CD14-positive monocyte (primary cell): ENCODE measurements around the gene RPGRIP1L. TPM values are rescaled to one million over a fixed set of nuclear protein-coding genes. Genes with fewer than 3 reads are reported as not detected.

Experiments
- DNase-seq, 3 donors: peaks; one replicate each; pipeline ENCODE4 v3.0.0-alpha.2; 2011 to 2022
- H2AFZ ChIP-seq: 2 replicates; pipeline ENCODE4 v1.6.0; 2012; ENCODE audit warnings: mild to moderate bottlenecking, low read depth, low read length, inconsistent platforms; ENCODE audit not compliant: insufficient read depth, poor library complexity, severe bottlenecking
- H3K27ac ChIP-seq, 2 donors: 1 replicate in 1 of 2; 2 replicates in 1 of 2; pipeline ENCODE4 v1.5.1; 2012 to 2013; ENCODE audit warnings: low read length in 2 of 2, control low read depth in 1 of 2, inconsistent platforms in 1 of 2, low read depth in 1 of 2, mild to moderate bottlenecking in 1 of 2
- H3K27me3 ChIP-seq, 2 donors: one replicate each; pipeline versions ENCODE4 v1.6.0 to v1.6.1; 2011 to 2013; ENCODE audit warnings: low read length in 2 of 2; ENCODE audit not compliant: control insufficient read depth in 2 of 2, insufficient read depth in 2 of 2
- H3K36me3 ChIP-seq, 2 donors: replicated peaks in 1 of 2; 1 replicate in 1 of 2; 2 replicates in 1 of 2; pipeline versions ENCODE4 v1.5.1 to v1.6.1; 2012 to 2013; ENCODE audit warnings: low read length in 2 of 2, control low read depth in 1 of 2, inconsistent platforms in 1 of 2, mild to moderate bottlenecking in 1 of 2; ENCODE audit not compliant: insufficient read depth in 2 of 2, control insufficient read depth in 1 of 2
- H3K4me1 ChIP-seq, 2 donors: 1 replicate in 1 of 2; 2 replicates in 1 of 2; pipeline versions ENCODE4 v1.5.1 to v1.6.1; 2012 to 2013; ENCODE audit warnings: low read length in 2 of 2, control low read depth in 1 of 2, inconsistent platforms in 1 of 2, mild to moderate bottlenecking in 1 of 2, moderate library complexity in 1 of 2; ENCODE audit not compliant: insufficient read depth in 2 of 2, control insufficient read depth in 1 of 2
- H3K4me2 ChIP-seq: replicated peaks from 2 replicates; pipeline ENCODE3; 2012; ENCODE audit warnings: low read length, moderate library complexity, mild to moderate bottlenecking; ENCODE audit not compliant: poor library complexity, severe bottlenecking; ENCODE audit errors: extremely low read depth
- H3K4me3 ChIP-seq, 3 experiments: fragments of 200-600 bp in 1 of 3; sonication (generic) in 1 of 3; replicated peaks in 1 of 3; 1 replicate in 2 of 3; 2 replicates in 1 of 3; pipeline ENCODE4 v1.5.1; 2011 to 2013; ENCODE audit warnings: low read length in 3 of 3, mild to moderate bottlenecking in 3 of 3, control low read depth in 2 of 3, low read depth in 2 of 3, inconsistent platforms in 1 of 3, moderate library complexity in 1 of 3
- H3K79me2 ChIP-seq: 2 replicates; pipeline ENCODE4 v1.6.0; 2012; ENCODE audit warnings: mild to moderate bottlenecking, control low read depth, inconsistent platforms, low read length, moderate library complexity; ENCODE audit not compliant: insufficient read depth
- H3K9ac ChIP-seq: 2 replicates; pipeline ENCODE4 v1.6.0; 2017; ENCODE audit warnings: low read length, mild to moderate bottlenecking; ENCODE audit not compliant: insufficient read depth, poor library complexity, severe bottlenecking
- H3K9me3 ChIP-seq, 2 donors: replicated peaks in 1 of 2; 1 replicate in 1 of 2; 2 replicates in 1 of 2; pipeline versions ENCODE4 v1.5.1 to v1.6.1; 2012 to 2013; ENCODE audit warnings: low read length in 2 of 2, control low read depth in 1 of 2; ENCODE audit not compliant: control insufficient read depth in 1 of 2, insufficient read depth in 1 of 2
- H4K20me1 ChIP-seq: 2 replicates; pipeline ENCODE4 v1.6.0; 2012; ENCODE audit warnings: mild to moderate bottlenecking, low read length, control low read depth, moderate library complexity; ENCODE audit not compliant: insufficient read depth
- H3K27ac Mint-ChIP-seq, 7 donors: one replicate each; pipeline ENCODE4 v1.8.0; 2020; ENCODE audit warnings: mild to moderate bottlenecking in 7 of 7, mixed read lengths in 7 of 7, moderate library complexity in 6 of 7, inconsistent platforms in 2 of 7
- H3K27me3 Mint-ChIP-seq, 3 donors: one replicate each; pipeline ENCODE4 v1.8.0; 2021 to 2022; ENCODE audit warnings: low read depth in 3 of 3, mild to moderate bottlenecking in 3 of 3, mixed read lengths in 3 of 3, moderate library complexity in 3 of 3, inconsistent platforms in 1 of 3
- H3K36me3 Mint-ChIP-seq, 2 donors: one replicate each; pipeline ENCODE4 v1.8.0; 2020; ENCODE audit warnings: mixed read lengths in 2 of 2, inconsistent platforms in 1 of 2, mild to moderate bottlenecking in 1 of 2
- H3K4me1 Mint-ChIP-seq: one replicate; pipeline ENCODE4 v1.8.0; 2020; ENCODE audit warnings: mild to moderate bottlenecking, mixed read lengths
- H3K4me3 Mint-ChIP-seq, 2 donors: one replicate each; pipeline ENCODE4 v1.8.0; 2020; ENCODE audit warnings: mild to moderate bottlenecking in 2 of 2, mixed read lengths in 2 of 2, moderate library complexity in 1 of 2
- H3K9me3 Mint-ChIP-seq, 7 donors: one replicate each; pipeline ENCODE4 v1.8.0; 2020 to 2022; ENCODE audit warnings: mixed read lengths in 7 of 7, mild to moderate bottlenecking in 6 of 7, moderate library complexity in 6 of 7, inconsistent platforms in 2 of 7
- CTCF ChIP-seq: fragments of 200-600 bp; IDR thresholded peaks from one replicate; pipeline ENCODE4 v1.8.0; 2022; ENCODE audit warnings: antibody characterized with exemption, mild to moderate bottlenecking
- WGBS: methylation state at CpG from one replicate; pipeline ENCODE4 v1.1.5; 2013; ENCODE audit warnings: missing lambda C conversion rate; ENCODE audit not compliant: insufficient coverage; 5-methylcytosine and 5-hydroxymethylcytosine counted together
- intact Hi-C, 2 donors: fragments of 100-400 bp; cut with micrococcal nuclease; formaldehyde crosslinking; loops; one replicate each; pipeline versions ENCODE4 v1.15.0 to v1.15.1; 2023
- polyA minus RNA-seq: library from RNA; depleted of rRNA, polyadenylated mRNA; stranded (reverse); fragments of >200 nt; gene quantifications from 2 replicates; pipeline ENCODE4 v1.2.3, GENCODE V29; 2012
- polyA plus RNA-seq, 3 donors: library from polyadenylated mRNA; depleted of rRNA in 1 of 3; unstranded in 2 of 3; stranded (reverse) in 1 of 3; fragments of 300-500 nt in 2 of 3; fragments of >200 nt in 1 of 3; fragmentation: Illumina TruSeq in 2 of 3; gene quantifications; 1 replicate in 2 of 3; 2 replicates in 1 of 3; pipeline ENCODE4 v1.2.3, GENCODE V29; 2012 to 2021
- total RNA-seq, 12 experiments: library from RNA in 1 of 12; stranded (reverse) in 1 of 12; fragments of 120-200 nt in 1 of 12; gene quantifications; one replicate each; pipeline ENCODE4 v1.2.4 and lab custom pipeline; 2013 to 2026; ENCODE audit warnings: mixed read lengths in 6 of 12, inconsistent platforms in 1 of 12

Gene RPGRIP1L
- 0.31 TPM for total RNA-seq (2013)
- polyA plus RNA-seq (under 1 TPM in 2 of 3 donors, not detected in 1; 0.11 to 0.18 TPM), polyA minus RNA-seq (0.14 and 0.16 TPM in 2 replicates), total RNA-seq (lab: John Stamatoyannopoulos, UW) (0.34 to 7.1 (median 0.58) reads per million in 11 experiments)

DNA sequence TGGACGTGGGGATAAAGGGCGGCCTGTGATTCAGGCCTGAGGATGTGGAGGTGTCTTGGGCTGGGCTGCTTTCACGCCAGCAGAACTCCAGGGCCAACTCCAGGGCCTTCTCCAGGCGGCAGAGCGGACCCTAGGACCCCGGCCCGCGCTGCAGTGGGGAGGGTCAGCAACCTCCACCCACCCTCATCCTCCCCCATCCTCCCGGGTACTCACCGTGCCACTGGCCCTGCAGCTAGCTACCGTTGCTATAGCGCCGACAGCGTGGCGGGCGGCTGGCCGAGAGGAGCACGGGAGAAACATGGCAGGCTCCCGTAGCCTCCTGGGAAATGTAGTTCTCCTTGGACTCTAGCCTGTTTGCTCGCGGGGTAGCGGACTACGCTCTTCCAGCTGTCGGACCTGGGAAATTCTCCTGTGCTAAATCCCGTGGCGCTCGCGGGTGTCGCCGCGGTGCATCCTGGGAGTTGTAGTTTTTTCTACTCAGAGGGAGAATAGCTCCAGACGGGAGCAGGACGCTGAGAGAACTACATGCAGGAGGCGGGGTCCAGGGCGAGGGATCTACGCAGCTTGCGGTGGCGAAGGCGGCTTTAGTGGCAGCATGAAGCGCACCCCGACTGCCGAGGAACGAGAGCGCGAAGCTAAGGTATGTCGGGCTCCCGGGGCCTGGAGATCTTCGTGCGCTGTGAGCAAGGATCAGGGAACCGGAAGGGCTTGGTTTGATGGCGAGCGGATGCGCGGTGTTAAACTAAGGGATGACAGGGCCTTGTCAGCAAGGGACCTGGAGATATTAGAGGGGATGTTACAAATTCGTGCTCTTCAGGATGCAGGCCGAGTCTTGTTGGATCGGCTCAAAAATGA lies at the start of gene RPGRIP1L, which contains the start of gene FTO:
Gene RPGRIP1L (minus strand): TSS at position 270 of the 855 bp plus-strand sequence. CDS start 3,136 bp downstream, outside the sequence.
Gene FTO (plus strand): TSS at position 567 of the 855 bp plus-strand sequence.
- H3K4me1 Mint-ChIP-seq = peaks cover 31% of the 10 kb centered on the region
- Histone ChIP-seq H3K79me2 (peaks cover 38% of the 10 kb centered on the region), H3K27me3 (no peaks in the 10 kb centered on the region), H3K4me1 (peaks cover 15 to 18% of the 10 kb centered on the region in 2 donors), H3K36me3 (no peaks in the 10 kb centered on the region), H3K27ac (peak within 1 kb of the TSS; percentile 13 to 73), H3K4me3 (peak within 1 kb of the TSS; percentile 77 to 84 (median 78)), H4K20me1 (no peaks in the 10 kb centered on the region), H2AFZ (peak within 1 kb of the TSS; percentile 94), H3K9ac (peak within 1 kb of the TSS; percentile 65), H3K9me3 (no peaks in the 10 kb centered on the region), H3K4me2 (peak within 1 kb of the TSS; percentile 72)
- WGBS = under 1% methylated on average over 47 of the region's 57 CpGs
- peak within 1 kb of the TSS; percentile 83 to 97 (median 93) for H3K27ac Mint-ChIP-seq
- peak within 1 kb of the TSS; percentile 98 to 99 for H3K4me3 Mint-ChIP-seq
- H3K36me3 Mint-ChIP-seq = peaks cover 2 to 3% of the 10 kb centered on the region in 2 donors
- peaks cover 0 to 2% (median 0%) of the 10 kb centered on the region in 7 donors for H3K9me3 Mint-ChIP-seq
- peak; percentile 98 to 99 (median 98) for DNase-seq
- TF ChIP-seq CTCF = no peak
- intact Hi-C loops = loop anchor here in 1 of 2 donors (10.0 kb wide), 1 partner anchor 1231 kb away; the partner anchor contains the start of gene IRX5
- H3K27me3 Mint-ChIP-seq = peaks cover 0 to 3% (median 0%) of the 10 kb centered on the region in 3 donors

- H3K4me1 Mint-ChIP-seq = peaks cover 17% of the 10 kb centered on the region
- no peaks in the 10 kb centered on the region for H3K27me3 Mint-ChIP-seq
- no peak for TF ChIP-seq CTCF
- no CpG with 5 or more reads among the region's 1 CpG for WGBS
- no peak overlapping the region for H2AFZ ChIP-seq
- no peak overlapping the region for H3K4me3 Mint-ChIP-seq
- no peak overlapping the region for H3K27ac ChIP-seq
- H3K4me2 ChIP-seq = no peak overlapping the region
- no peak overlapping the region for H3K4me3 ChIP-seq
- H3K9me3 ChIP-seq = no peaks in the 10 kb centered on the region
- H3K27ac Mint-ChIP-seq = no peak overlapping the region
- intact Hi-C loops = no loop called here
- H3K79me2 ChIP-seq = peaks cover 5% of the 10 kb centered on the region
- no peaks in the 10 kb centered on the region for H4K20me1 ChIP-seq
- DNase-seq = no peak
- H3K36me3 ChIP-seq = no peaks in the 10 kb centered on the region
- no peaks in the 10 kb centered on the region for H3K4me1 ChIP-seq
- no peak overlapping the region for H3K9ac ChIP-seq
- no peaks in the 10 kb centered on the region for H3K27me3 ChIP-seq
- H3K36me3 Mint-ChIP-seq = no peaks in the 10 kb centered on the region
- peaks cover 0 to 3% (median under 1%) of the 10 kb centered on the region in 7 donors for H3K9me3 Mint-ChIP-seq
Measured at GRCh38 chr16:53753431-53753830, 49.8 kb upstream of the RPGRIP1L start.
